K562 treated with DMSO at 1 percent for 12 hours (cell line): Measurements from ENCODE around the gene CCS. TPM values are rescaled to one million over a fixed set of nuclear protein-coding genes. Genes with fewer than 3 reads are reported as not detected.

Source experiments
- total RNA-seq: library from RNA; unstranded; fragments of 300-600 nt; gene quantifications from 2 replicates; pipeline ENCODE4 v1.2.3, GENCODE V29; 2022; ENCODE audit not compliant: insufficient read depth

The CCS gene
- total RNA-seq, result 40.3 and 40.4 TPM in 2 replicates

GRCh38 chr11:66592457-66593302, at the start of gene CCS, which contains the start of gene CCDC87:
TSS of gene CCS (plus strand) at chr11:66593185. CDS start at chr11:66593262, 77 bp downstream.
TSS of gene CCDC87 (minus strand) at chr11:66593063. CDS start at chr11:66593015, 48 bp downstream.

GRCh38 chr11:66545701-66546367, 47.2 kb upstream of the CCS start, which contains the start of gene ZDHHC24:
TSS of gene ZDHHC24 (minus strand) at chr11:66546048. CDS start at chr11:66546003, 45 bp downstream.

GRCh38 chr11:66546368-66546965, 46.5 kb upstream of the CCS start, which contains the start of gene ACTN3:
TSS of gene ACTN3 (plus strand) at chr11:66546903. CDS start at chr11:66546938, 35 bp downstream.

GRCh38 chr11:66568124-66568916, 24.7 kb upstream of the CCS start, which contains the start of gene CTSF:
TSS of gene CTSF (minus strand) at chr11:66568606. CDS start at chr11:66568486, 120 bp downstream.

GRCh38 chr11:66616379-66617154, 23.6 kb downstream of the CCS start, which contains the start of gene RBM14:
TSS of gene RBM14 (plus strand) at chr11:66616630. CDS start at chr11:66616721, 91 bp downstream.

GRCh38 chr11:66638177-66639065, 45.4 kb downstream of the CCS start, which contains the start of gene RBM4:
TSS of gene RBM4 (plus strand) at chr11:66638703. CDS start at chr11:66639712, 1,009 bp downstream.

Other genes with a start within 250 kb of the CCS start
- gene BRMS1, start 248.1 kb upstream of the CCS start, total RNA-seq, result 44.7 and 57.8 TPM in 2 replicates
- gene B4GAT1, start 245.6 kb upstream of the CCS start, total RNA-seq, result 27.4 and 34.3 TPM in 2 replicates
- 7.5 and 12.2 TPM in 2 replicates for gene SLC29A2, start 221.4 kb upstream of the CCS start, total RNA-seq
- gene NPAS4, start 172.2 kb upstream of the CCS start, total RNA-seq, result not detected in 2 replicates
- 44.5 and 73.2 TPM in 2 replicates for gene MRPL11, start 154.3 kb upstream of the CCS start, total RNA-seq
- gene PELI3, start 126.3 kb upstream of the CCS start, total RNA-seq, result 4.0 and 7.5 TPM in 2 replicates
- gene DPP3, start 112.8 kb upstream of the CCS start, total RNA-seq, result 41.1 and 42.9 TPM in 2 replicates
- gene BBS1, start 82.5 kb upstream of the CCS start, total RNA-seq, result 8.5 and 13.5 TPM in 2 replicates
- 6.9 and 8.6 TPM in 2 replicates for gene ZDHHC24, start 47.1 kb upstream of the CCS start, total RNA-seq
- not detected in 2 replicates for gene ACTN3, start 46.3 kb upstream of the CCS start, total RNA-seq
- gene CTSF, start 24.6 kb upstream of the CCS start, total RNA-seq, result 20.3 and 24.5 TPM in 2 replicates
- not detected in 2 replicates for gene CCDC87, start 122 bp upstream of the CCS start, total RNA-seq
- gene RBM14, start 23.4 kb downstream of the CCS start, total RNA-seq, result 51.4 and 80.4 TPM in 2 replicates
- gene RBM4, start 45.5 kb downstream of the CCS start, total RNA-seq, result 110 and 113 TPM in 2 replicates
- 14.5 and 27.8 TPM in 2 replicates for gene RBM4B, start 84.7 kb downstream of the CCS start, total RNA-seq
- gene SPTBN2, start 136.0 kb downstream of the CCS start, total RNA-seq, result 6.3 and 15.2 TPM in 2 replicates